ENCODE measurements around the gene FILIP1.
"Not testable (repeated sequence)": the region's sequence is repeated elsewhere in the genome, so short reads cannot be mapped to it uniquely, and the experiment has no call there.

FILIP1 gene

DNA sequence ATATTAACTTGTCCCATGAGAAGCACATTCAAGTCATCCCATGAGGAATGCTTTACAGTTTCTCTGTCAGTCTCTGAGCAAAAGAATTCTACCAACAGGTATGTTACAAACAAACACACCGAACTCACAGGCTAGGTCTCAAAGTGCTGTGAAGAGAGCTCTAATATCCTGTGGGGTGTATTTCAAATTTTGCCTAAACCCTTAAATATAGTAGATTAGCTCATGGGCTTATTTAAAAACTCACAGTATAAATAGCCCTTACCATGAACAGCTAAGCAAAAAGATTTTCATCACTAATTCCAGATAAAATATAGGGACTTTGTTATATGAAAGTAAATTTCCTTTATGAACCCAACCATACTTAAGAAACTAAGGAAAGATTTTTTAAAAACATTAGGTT is 77.8 kb downstream of the FILIP1 start:
- DNase-seq: no peak

- no peak for DNase-seq
Measured at GRCh38 chr6:75414445-75415021, 79.1 kb downstream of the FILIP1 start.

DNA sequence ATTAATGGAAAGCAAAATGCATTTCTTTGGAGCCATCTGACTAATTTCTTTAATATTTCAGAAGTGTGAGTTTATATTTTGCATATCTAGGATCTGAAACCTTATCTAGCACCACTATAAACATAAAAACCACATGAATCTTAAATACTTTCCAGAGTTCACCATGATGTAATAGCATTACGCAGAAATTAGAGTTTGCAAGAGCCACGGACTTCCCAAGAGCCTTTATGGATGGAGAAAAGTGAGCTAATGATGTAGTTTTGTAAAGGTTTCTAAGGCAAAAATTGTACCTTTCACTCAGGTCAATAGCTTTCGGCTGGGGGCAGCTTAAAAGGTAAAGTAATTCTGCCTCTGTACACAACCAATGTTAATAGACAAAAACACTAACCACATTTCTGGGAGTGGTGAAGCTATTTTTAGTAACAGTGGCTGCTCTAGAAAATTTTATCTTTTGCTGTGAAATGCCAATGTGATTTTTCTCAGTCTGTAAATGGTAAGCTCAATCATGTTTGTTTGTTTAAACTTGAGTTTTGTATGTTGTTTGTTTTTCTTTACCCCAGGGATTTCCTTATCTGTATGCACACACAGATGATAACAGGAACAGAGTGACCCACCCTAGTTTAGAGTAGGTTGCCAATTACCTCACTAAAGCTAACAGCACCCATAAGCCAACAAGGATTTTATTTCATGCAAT is 80.5 kb downstream of the FILIP1 start:
- no peak for DNase-seq

- not testable (repeated sequence) for DNase-seq
Measured at GRCh38 chr6:75410564-75410963, 83.0 kb downstream of the FILIP1 start.

- DNase-seq: no peak
Measured at GRCh38 chr6:75409928-75410327, 83.7 kb downstream of the FILIP1 start.

GRCh38 chr6:75409286-75409685 is 84.3 kb downstream of the FILIP1 start:
- no peak for DNase-seq

DNA sequence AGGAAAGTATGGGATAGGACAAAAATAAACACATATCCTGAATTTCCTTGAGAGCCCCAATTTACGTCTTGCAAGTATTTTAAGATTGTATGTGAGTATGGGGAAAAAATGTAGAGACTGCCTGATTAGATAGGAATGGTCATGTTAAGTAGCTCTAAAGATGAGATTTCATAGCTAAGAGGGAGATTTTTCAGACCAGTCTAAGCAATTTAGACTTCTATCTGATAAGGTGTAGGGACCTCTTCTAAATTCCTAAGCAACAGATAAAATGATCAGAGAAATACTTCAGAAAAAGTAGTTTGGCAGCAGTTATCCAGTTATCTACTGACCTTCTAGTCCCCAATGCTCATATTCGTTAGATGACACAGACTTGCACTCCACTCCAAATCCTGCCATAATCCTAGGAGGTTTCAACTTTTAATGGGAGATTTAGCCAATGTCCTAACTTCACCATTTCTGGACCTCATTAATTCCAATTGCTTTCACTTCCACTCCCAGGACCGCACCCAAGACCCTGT is 90.0 kb downstream of the FILIP1 start:
- no peak for DNase-seq

- no peak for DNase-seq
Measured at GRCh38 chr6:75402296-75402695, 91.3 kb downstream of the FILIP1 start.

DNA sequence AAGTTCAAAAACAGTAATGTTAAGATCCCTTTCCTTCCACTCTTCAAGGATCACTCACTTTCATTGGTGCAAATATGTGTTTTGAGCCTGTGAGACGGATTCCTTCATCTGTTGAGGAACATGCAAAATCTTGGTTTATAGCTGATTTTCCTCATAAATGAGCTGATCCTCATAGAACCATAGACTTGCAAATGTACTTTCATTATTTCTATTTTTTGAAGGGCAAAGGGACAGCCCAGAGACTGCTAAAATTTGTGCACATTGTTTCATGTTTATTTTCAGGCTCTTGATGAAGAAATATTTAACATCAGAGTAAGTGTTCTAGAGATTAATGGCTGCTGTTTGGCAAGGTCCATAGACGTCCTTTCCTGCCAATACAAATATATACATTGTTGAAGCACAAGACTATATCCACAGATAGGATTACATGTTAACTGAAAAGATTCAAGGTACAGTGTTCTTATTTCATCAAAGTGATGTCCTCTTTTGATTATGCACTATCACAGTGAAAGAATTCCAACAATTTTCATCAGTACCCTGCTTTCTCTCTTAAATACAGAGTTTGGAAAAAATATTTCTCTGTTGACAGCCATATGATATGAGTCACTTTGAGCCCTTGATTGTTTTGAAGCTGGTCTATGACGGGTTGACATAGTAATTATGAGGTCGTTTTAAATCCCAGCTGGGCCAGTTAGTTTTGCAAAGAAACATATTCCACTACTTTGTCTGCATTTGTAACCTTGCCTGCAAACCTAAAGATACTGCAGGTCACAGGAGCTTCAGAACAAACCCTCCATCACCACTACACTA is 95.7 kb downstream of the FILIP1 start:
- DNase-seq: no peak

DNA sequence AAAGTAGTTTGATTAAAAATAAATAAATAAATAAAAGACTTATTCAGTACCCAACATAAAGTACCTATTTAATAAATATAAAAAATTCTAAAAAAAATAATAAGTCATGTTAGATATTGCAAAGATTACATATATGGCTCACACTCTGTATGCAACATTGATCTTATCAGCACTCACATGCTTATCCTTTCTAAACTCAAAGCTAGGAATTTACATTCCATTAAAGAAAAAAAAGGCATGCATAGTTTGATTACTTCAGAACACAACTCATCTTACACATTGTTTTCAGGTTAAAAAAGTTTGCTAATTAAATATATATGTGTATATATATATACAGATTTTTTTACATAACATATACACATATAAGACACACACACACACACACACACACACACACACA is 96.4 kb downstream of the FILIP1 start:
- no peak for DNase-seq

- DNase-seq: no peak
Measured at GRCh38 chr6:75396005-75396800, 97.4 kb downstream of the FILIP1 start.

- no peak for DNase-seq
Measured at GRCh38 chr6:75393806-75394205, 99.8 kb downstream of the FILIP1 start.

- DNase-seq: no peak
Measured at GRCh38 chr6:75391276-75391675, 102.3 kb downstream of the FILIP1 start.

- no peak for DNase-seq
Measured at GRCh38 chr6:75386050-75386770, 107.4 kb downstream of the FILIP1 start.

- no peak for DNase-seq
Measured at GRCh38 chr6:75384116-75384515, 109.5 kb downstream of the FILIP1 start.

GRCh38 chr6:75382634-75382900 is 111.0 kb downstream of the FILIP1 start:
- DNase-seq: no peak

DNA sequence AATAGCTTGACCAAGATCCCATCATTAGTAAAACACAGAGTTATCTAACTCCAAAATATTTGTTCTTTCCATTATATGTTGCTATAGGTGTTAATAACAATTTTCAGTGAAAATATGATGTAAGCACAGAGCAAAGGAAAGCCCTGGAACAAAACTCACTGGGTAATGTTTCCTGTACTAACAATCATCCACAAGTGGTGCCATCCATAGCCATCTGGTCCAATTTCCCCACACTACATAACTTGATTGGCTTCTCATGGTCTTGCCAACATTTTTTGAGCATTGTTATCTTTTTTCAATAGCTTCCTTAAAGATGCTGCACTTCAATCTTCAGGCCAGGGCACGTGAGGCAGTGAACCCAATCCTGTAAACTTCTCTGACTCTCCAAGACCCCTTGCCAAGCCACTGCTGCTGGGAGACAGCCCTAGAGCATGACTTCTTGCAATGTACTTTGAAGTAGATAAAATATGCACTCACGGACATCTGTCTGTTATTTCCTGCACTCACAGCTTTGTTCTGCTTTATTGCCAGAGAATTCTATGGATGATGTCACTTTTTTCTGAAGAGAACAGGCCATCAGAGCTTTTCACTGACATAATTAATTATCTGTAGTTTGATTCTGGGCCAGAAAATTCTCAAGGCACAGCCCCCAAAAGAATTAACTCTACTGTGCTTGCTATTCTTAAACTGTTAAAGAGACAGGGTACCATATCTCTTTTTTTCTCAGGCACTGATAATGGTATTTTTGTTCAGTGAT is 111.5 kb downstream of the FILIP1 start:
- DNase-seq: peak; percentile 49

DNA sequence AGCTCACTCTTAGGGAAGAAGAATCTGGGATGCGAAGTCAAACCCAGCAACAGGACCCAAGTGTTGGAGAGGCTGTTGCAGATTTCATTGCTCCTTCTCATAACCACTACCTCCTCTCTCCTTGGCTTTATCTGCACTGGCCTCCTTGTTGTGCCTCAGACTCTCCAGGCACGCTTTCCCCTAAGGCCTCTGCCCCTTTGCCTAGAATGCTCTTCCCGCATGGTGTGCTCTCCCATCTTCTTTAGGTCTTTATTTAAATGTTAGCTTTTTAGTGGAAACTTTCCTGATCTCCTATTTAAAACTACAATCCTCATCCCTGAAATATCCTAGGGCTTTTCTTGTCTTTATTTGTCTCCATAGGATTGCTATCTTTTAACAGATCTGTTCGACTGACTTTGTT is 114.1 kb downstream of the FILIP1 start:
- no peak for DNase-seq

- DNase-seq: no peak
Measured at GRCh38 chr6:75378101-75378500, 115.5 kb downstream of the FILIP1 start.

DNA sequence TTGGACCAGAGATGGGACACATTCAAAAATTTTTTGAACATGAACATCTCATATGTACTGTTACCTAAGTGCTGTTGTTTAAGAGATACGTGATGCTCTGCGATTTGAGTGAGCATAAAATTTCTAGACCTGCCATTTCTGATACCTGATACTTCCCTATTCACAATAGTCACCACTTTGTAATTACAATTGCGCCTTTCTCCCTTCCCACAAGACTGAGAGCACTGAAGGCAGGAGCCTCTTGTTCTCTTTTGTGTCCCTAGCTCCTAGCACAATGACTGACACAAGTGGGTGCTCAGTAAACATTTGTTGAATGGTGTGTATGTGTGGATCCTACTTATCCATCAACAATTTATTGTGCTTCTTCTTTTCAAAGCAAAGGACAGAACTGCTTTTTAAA is 116.2 kb downstream of the FILIP1 start:
- peak; percentile 49 for DNase-seq

DNA sequence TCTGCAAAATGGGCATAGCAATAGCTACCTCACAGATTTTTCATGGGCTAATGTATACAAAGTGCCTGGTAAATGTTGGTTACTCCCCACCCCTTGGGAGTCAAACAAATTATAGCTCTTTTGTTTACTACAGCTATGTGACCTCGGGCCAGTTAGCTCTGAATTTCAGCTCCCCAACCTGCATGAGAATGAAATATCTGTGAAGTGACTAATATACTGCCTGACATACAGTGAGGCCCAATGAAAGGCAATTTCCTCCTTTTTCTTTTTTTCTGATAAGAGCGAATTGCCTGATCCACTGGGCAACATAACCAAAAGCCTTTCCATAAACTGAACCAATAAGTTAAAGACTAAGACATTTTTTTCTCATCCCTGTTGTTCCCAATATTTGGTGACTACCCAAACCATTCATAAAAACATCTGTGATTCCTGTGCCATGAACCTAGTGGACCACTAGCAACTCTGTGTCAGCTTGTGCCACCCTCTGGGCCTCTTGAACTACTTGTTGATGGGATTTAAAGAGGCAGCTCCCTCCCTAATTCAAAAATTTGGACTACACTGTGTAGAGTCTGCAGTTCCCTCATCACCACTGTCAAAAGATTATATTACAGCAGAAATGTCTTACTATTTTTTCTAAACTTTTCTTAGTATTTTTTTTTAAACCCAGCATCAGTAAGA is 117.1 kb downstream of the FILIP1 start:
- DNase-seq: no peak
